ENCODE data around the gene DUS2.
"Not testable (repeated sequence)": the region's sequence is repeated elsewhere in the genome, so short reads cannot be mapped to it uniquely, and the experiment has no call there.

The DUS2 gene

DNA sequence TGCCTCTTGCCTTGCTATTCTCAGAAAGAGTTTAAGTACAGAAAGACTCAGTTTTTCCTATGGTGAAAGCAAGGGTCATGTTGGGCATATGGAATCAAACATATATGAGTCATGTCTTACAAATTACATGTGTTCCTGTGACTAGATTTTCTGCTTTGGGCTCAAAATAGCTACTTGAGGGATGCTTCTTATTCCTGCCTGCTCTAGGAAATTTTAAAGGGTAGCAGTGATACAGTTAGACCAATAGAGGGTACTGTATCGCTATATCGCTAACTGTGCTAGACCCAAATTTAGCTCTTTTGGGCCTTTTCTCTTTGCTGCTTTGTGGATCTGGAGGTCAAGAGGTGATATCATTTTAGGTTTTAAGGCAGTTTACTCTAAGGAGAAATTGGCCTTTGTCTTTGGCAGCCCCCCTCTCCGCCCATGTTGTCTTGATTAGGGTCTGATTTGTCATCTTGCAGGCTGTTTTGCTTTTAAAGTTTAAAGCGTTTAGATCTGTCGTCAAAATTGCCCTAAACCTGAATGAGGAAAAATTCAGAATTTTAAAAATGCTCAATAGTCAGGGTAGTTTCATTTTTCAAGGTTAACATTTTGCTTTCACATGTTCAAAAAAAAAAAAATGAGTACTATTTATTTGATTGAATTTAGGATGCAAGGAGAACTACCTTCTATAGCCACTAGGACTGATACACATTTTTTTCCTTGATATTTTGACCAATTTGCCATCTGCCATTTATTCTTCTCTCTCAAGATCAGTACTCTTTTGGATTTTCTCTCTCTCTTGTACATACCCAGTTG is 70.9 kb downstream of the DUS2 start:
- no peak for DNase-seq

DNA sequence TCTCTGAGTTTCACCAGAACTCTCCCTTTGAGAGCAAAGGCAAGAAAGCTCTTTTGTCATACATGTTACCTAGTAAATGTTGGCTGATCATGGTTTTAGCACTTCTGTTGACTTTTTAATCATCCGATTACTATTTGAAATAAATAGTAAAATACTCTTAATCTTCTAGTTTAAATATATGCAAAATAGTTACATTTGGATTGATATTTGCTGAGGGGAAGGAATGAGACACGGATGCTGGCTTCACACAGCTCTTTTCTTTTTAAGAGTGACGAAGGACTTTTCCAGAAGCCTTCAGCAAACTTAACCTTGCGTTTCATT is 71.5 kb downstream of the DUS2 start:
- DNase-seq = no peak

DNA sequence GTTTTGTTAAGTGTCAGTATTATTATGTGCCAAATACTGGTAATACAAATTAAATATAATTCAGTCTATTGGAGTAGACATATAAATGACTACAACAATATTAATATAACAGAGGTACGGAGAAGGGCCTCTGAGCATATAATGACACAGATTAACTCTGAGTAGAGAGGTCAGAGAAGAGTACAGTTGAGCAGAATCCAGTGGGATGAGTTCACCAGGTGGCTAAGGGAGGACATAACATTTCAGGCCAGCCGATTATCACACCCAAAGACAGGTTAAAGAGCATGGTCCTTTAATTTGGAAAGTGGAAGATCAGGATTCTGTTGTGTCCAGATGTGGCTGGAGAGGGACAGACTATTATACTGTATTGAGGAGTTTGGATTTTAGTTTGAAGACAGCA is 73.4 kb downstream of the DUS2 start:
- DNase-seq = no peak

DNA sequence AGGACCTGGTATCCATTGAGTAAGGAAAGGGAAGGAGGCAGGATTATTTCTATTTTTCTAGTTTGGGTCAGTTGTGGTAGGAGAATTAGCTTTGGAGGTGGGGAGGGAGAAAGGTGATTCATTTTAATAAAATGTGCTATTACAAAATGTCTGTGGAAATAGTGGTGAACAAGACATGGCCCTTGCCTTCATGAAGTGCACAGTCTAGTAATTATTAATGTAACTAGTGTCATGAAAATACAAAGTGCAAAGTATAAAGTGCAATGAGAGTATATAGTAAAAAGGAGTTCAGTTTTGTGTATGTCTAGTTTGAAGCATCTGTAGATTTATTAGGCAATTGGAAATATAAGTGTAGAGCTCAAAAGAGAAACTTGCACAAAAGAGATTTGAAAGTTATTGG is 74.0 kb downstream of the DUS2 start:
- DNase-seq = no peak

DNA sequence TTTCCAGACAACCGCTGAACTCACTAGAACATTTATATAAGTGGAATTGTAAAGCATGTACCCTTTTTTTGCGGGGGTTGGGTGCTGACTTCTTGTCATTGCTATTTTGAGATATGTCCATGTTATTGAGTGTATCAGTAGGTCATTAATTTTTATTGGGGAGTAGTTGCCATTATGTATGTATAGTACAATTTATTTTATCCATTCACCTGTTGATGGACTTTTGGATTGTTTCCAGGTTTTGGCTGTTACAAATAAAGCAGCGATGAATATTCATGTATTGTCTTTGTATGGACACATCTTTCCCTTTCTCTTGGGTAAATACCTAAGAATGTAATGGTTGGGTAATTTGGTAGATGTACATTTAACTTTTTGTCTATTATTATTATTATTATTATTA is 74.8 kb downstream of the DUS2 start:
- no peak for DNase-seq

DNA sequence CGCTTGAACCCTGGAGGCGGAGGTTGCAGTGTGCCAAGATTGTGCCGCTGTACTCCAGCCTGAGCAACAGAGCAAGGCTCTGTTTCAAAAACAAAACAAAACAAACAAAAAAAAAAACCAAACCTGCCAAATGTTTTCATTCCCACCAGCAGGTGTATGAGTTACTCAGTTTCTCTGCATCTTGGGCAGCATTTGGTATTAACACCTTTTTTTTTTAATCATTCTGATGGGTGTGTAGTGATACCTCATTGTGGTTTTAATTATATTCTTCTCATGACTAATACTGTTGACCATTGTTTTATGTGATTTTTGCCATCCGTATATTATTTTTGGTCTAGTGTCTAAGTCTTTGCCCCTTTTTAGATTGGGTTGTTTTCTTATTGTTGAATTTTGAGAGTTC is 77.4 kb downstream of the DUS2 start:
- no peak for DNase-seq

DNA sequence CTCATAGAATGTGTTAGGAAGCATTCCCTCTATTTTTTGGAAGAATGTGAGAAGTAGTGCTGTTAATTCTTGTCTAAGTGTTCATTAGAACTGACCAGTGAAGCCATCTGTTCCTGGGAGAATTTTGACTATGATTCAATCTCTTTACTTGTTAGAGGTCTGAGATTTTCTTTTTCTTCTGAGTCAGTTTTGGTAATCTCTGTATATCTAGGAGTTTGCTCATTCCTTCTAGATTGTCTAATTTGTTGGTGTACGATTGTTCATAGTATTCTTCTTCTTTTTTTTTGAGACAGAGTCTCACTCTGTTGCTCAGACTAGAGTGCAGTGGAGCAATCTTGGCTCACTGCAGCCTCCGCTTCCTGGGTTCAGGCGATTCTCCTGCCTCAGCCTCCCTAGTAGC is 82.5 kb downstream of the DUS2 start:
- no peak for DNase-seq

DNA sequence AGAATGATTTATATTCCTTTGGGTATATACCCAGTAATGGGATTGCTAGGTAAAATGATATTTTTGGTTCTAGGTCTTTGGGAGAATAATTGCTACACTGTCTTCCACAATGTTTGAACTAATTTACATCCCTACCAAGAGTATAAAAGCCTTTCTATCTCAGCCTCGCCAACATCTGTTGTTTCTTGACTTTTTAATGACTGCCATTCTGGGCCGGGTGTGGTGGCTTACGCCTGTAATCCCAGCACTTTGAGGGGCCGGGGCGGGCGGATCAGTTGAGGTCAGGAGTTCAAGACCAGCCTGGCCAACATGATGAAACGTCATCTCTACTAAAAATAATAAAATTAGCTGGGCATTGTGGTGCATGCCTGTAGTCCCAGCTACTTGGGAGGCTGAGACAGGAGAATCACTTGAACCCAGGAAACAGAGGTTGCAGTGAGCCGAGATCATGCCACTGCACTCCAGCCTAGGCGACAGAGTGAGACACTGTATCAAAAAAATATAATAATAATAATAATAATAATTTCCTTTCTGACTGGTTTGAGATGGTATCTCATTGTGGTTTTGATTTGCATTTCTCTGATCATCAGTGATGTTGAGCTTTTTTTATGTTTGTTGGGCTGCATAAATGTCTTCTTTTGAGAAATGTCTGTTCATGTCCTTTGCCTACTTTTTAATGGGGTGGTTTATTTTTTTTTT is 84.3 kb downstream of the DUS2 start:
- DNase-seq = not testable (repeated sequence)

DNA sequence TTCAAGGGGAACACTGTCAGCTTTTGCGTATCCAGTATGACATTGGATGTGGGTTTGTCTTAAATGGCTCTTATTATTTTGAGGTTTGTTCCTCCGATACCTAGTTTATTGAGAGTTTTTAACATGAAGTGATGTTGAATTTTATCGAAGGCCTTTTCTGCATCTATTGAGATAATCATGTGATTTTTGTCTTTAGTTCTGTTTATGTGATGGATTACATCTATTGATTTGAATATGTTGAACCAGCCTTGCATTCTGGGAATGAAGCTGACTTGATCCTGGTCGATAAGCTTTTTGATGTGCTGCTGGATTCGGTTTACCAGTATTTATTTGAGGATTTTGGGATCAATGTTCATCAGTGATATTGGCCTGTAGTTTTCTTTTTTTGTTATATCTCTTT is 86.1 kb downstream of the DUS2 start:
- not testable (repeated sequence) for DNase-seq

DNA sequence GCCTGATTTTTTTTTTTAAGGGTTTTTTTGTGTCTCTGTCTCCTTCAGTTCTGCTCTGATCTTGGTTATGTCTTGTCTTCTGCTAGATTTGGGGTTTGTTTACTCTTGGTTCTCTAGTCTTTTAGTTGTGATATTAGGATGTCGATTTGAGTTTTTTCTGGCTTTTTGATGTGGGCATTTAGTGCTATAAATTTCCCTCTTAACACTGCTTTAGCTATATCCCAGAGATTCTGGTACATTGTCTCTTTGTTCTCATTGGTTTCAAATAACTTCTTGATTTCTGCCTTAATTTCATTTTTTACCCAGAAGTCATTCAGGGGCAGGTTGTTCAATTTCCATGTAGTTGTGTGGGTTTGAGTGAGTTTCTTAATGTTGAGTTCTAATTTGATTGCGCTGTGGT is 87.5 kb downstream of the DUS2 start:
- not testable (repeated sequence) for DNase-seq

DNA sequence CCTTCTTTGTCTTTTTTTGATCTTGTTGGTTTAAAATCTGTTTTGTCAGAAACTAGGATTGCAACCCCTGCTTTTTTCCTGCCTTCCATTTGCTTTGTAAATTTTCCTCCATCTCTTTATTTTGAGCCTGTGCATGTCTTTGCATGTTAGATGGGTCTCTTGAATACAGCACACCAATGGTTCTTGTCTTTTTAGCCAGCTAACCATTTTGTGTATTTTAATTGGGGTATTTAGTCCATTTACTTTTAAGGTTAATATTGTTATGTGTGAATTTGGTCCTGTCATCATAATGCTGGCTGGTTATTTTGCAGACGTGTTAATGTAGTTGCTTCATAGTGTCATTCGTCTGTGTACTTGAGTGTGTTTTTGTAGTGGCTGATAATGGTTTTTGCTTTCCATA is 88.3 kb downstream of the DUS2 start:
- DNase-seq = no peak

DNA sequence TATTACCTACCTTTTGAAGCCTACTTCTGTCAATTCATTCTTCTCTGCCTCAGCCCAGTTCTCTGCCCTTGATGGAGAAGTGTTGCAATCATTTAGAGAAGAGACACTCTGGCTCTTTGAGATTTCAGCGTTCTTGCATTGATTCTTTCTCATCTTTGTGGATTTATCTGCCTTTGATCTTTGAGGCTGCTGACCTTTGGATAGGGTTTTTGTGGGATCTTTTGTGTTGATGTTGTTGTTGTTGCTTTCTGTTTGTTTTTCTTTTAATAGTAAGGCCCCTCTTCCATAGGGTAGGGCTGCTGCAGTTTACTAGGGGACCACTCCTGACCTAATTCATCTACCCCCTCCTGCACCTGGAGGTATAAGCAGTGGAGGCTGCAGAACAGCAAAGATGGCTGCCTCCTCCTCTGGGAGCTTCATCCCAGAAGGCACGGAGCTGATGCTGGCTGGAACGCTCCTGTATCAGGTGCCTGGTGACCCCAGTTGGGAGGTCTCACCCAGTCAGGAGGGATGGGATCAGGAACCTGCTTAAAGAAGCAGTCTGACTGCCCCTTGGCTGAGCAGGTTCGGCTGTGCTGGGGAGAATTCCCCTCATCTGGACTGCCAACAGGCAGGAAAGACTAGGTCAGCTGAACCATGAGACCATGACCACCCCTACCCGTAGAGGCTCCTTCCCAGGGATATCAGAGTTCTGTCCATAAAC is 90.1 kb downstream of the DUS2 start:
- no peak for DNase-seq

DNA sequence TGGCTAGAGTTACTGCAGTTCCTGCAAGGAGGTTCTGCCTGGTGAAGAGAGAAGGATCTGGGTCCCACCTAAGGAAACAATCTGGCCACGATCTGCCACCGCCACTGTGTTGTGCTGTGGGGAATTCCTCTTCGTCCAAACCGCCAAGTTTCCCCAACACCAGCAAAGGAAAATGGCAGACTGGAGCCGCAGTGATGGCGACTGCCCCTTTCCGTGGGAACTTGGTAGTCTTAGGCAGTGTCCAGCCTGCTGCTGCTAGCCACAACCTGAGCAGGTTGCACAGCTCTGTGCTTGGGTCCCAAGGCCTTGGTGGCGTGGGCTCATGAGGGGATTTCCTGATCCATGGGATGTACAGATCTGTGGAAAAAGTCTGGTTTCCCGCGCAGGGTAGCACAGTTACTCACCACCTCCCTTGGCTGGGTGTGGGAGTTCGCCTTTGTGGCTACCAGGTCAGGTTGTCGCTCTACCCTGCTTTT is 90.7 kb downstream of the DUS2 start:
- no peak for DNase-seq

DNA sequence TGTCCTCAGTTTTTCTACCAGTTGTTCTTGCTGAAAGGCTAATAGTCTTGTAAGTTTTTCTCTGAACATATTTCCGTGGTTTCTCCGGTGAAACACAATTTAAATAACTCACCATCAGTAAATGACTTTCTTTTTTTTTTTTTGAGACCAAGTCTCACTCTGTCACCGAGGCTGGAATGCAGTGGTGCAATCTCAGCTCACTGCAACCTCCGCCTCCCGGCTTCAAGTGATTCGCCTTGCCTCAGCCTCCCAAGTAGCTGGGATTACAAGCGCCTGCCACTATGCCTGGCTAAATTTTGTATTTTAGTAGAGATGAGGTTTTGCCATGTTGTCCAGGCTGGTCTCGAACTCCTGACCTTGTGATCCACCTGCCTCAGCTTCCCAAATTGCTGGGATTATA is 91.9 kb downstream of the DUS2 start:
- not testable (repeated sequence) for DNase-seq

DNA sequence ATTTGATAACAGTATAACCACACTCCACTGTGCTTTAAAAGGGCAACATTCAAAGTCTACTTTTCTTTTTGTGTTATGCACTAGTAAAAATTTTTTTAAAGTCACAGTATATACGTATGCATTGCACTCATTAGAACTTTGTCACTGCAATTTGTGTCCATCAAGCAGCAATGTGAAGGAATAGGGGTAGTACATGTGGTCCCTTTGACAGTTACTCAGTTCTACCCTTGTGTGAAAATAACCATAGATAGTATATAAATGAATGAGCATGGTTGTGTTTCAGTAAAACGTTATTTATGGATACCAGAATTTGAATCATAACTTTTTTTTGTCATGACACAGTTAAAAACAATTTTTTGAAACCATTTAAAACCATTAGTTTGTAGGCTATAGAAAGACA is 92.8 kb downstream of the DUS2 start:
- DNase-seq = no peak

DNA sequence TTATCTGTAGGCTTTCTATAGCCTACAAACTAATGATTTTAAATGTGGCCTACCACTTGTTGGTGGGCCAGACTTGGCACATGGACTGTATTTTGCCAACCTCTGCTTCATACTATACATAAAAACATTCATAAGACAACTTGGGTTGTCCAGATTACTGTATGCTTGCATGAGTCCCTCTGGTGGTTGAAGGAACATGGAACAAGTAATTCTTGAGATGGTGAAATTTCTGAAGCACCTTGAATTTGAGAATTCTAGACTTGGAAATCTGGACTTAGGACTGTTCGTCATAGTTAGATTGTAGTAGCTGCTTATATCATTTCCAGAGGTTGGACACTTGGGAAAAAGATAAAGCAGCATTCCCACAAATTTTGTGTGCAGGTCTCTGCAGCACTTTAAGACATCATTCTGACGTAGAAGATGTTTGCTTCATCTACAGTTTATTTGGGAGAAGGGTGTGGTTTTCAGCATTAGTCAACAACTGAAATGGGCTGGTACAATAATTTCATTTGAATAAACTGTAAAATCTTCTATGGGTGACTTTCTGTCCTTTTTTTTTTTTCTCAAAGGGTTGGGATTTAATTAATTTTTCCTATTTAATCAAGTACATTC is 93.3 kb downstream of the DUS2 start:
- no peak for DNase-seq

DNA sequence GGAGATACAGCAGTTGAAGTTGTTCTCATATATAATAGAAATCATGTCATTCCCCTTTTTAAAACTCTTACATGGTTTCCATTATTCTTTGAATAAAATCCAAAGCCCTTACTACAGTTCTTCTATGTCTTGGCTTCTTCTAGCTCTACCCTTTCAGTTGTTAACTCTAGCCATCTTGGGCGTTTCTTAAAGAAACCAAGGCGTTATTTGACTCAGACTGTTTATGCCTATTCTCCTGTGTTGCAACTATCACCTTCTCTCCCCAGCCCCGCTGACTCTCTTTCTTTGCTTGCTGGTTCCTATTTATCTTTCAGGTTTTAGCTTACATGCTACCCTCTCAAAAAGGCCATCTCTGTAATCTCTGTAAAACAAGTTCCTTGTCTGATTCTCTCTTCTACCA is 94.8 kb downstream of the DUS2 start:
- DNase-seq = no peak

DNA sequence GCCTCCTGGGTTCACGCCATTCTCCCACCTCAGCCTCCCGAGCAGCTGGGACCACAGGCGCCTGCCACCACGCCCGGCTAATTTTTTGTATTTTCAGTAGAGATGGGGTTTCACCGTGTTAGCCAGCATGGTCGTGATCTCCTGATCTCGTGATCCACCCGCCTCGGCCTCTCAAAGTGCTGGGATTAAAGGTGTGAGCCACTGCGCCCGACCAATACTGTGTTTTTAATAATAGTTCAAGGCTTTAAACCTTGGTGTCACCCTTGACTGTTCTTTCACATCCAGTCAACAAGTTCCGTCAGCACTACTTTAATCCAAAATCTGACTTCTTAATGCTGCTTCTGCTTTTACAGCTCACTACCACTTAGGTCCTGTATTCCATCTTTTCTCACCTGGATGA is 95.9 kb downstream of the DUS2 start:
- not testable (repeated sequence) for DNase-seq

DNA sequence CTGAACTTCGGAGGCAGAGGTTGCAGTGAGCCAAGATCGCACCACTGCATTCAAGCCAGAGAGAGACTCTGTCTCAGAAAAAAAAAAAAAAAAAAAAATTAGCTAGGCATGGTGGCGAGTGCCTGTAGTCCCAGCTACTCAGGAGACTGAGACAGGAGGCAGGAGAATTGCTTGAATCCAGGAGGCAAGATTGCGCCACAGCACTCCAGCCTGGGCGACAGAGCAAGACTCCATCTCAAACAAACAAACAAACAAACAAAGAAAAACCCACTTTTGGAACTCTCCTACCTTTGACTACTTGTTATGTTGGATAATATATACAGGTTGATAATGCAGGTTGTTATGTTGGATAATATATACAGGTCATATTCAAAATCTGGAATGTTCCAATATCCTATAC is 97.4 kb downstream of the DUS2 start:
- not testable (repeated sequence) for DNase-seq

DNA sequence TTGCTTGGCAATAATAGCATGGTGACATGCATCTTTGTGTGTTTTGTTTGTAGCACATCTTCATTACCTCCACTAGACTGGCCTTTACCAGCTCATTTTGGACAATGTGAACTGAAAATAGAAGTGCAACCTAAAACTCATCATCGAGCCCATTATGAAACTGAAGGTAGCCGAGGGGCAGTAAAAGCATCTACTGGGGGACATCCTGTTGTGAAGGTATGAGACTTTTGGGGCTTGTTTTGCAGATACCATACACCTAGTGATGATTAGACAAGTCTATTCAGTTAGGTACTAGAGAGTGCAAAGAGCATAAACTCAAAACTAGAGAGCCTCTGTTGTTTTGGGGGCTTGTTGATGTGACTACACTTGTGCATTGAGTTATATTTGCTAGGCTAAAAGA is 103.3 kb downstream of the DUS2 start:
- DNase-seq = no peak

DNA sequence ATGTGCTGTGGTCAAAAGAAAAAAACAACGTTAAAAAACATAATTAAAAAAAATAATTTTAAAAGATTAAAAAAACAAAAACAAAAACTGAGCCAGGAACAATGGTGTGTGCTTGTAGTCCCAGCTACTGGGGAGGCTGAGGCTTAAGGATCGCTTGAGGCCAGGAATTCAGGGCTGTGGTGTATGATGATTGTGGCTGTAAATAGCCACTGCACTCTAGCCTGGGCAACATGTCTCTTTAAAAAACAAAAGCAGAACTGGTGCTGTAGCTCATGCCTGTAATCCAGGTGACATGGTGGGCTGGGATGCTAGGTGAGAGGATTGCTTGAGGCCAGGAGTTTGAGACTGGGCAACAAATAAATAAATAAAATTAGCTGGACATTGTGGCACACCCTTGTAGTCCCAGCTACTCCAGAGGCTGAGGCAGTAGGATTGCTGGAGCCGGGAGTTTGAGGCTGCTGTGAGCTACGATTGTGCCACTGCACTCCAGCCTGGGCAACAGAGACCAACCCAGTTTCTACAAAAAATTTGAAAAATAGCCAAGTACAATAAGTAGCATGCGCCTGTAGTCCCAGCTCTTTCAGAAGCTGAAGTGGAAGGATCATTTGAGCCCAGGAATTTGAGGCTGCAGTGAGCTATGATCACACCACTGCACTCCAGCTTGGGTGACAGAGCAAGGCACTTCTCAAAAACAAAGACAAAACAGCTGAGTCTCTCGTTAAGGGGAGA is 105.7 kb downstream of the DUS2 start:
- no peak for DNase-seq
